Mesendoderm (in vitro differentiated cells): ENCODE data around the gene G3BP1.

Experiments used
- DNase-seq: peaks from one replicate; pipeline ENCODE4 v3.0.0; 2013
- H2AK5ac ChIP-seq: 2 replicates; pipeline ENCODE4 v1.6.1; 2013; ENCODE audit warnings: low read length, inconsistent platforms
- H2BK120ac ChIP-seq: 2 replicates; pipeline ENCODE4 v1.6.1; 2013; ENCODE audit warnings: low read depth, mild to moderate bottlenecking, low read length, moderate library complexity, mixed read lengths
- H2BK15ac ChIP-seq: replicated peaks from 2 replicates; pipeline ENCODE4 v1.6.1; 2013; ENCODE audit warnings: low read depth, mild to moderate bottlenecking, moderate library complexity
- H2BK5ac ChIP-seq: 2 replicates; pipeline ENCODE4 v1.6.1; 2013; ENCODE audit warnings: low read length, inconsistent platforms
- H3K18ac ChIP-seq: 2 replicates; pipeline ENCODE4 v1.6.1; 2013; ENCODE audit warnings: mild to moderate bottlenecking, low read length, mixed read lengths
- H3K23ac ChIP-seq: one replicate; pipeline ENCODE4 v1.6.1; 2013; ENCODE audit warnings: low read length
- H3K27ac ChIP-seq: 2 replicates; pipeline ENCODE4 v1.5.1; 2013; ENCODE audit warnings: low read depth, mild to moderate bottlenecking, inconsistent platforms, low read length, moderate library complexity
- H3K27me3 ChIP-seq: 2 replicates; pipeline ENCODE4 v1.6.1; 2013; ENCODE audit warnings: low read length, control low read depth, mild to moderate bottlenecking, inconsistent platforms; ENCODE audit not compliant: insufficient read depth, poor library complexity
- H3K36me3 ChIP-seq: 2 replicates; pipeline ENCODE4 v1.6.1; 2013; ENCODE audit warnings: low read length, inconsistent platforms; ENCODE audit not compliant: control insufficient read depth, insufficient read depth
- H3K4ac ChIP-seq: one replicate; pipeline ENCODE4 v1.6.1; 2013; ENCODE audit warnings: low read depth, mild to moderate bottlenecking, low read length, moderate library complexity
- H3K4me1 ChIP-seq: 2 replicates; pipeline ENCODE4 v1.6.1; 2013; ENCODE audit warnings: low read depth, low read length, inconsistent platforms; ENCODE audit not compliant: control insufficient read depth
- H3K4me2 ChIP-seq: 2 replicates; pipeline ENCODE4 v1.6.1; 2013; ENCODE audit warnings: low read length
- H3K4me3 ChIP-seq: 2 replicates; pipeline ENCODE4 v1.5.1; 2013; ENCODE audit warnings: mild to moderate bottlenecking, low read length
- H3K56ac ChIP-seq: one replicate; pipeline ENCODE4 v1.6.1; 2013; ENCODE audit warnings: low read length
- H3K79me1 ChIP-seq: 2 replicates; pipeline ENCODE4 v1.6.1; 2013; ENCODE audit warnings: low read length, inconsistent platforms
- H3K79me2 ChIP-seq: 2 replicates; pipeline ENCODE4 v1.6.1; 2013; ENCODE audit warnings: mild to moderate bottlenecking, low read length; ENCODE audit not compliant: control insufficient read depth, insufficient read depth
- H3K9ac ChIP-seq: 2 replicates; pipeline ENCODE4 v1.6.1; 2013; ENCODE audit warnings: low read length, inconsistent platforms
- H4K5ac ChIP-seq: one replicate; pipeline ENCODE4 v1.6.1; 2013; ENCODE audit warnings: low read length
- H4K8ac ChIP-seq: one replicate; pipeline ENCODE4 v1.6.1; 2013; ENCODE audit warnings: low read depth, mild to moderate bottlenecking, control low read depth, low read length, moderate library complexity
- WGBS: extraction: QIAGEN DNeasy Blood & Tissue Kit; methylation state at CpG from one replicate; pipeline ENCODE4 v1.1.7; 2013; ENCODE audit warnings: low lambda C conversion rate, missing lambda C conversion rate; ENCODE audit not compliant: insufficient coverage; ENCODE audit errors: extremely low coverage; 5-methylcytosine and 5-hydroxymethylcytosine counted together

G3BP1 gene

GRCh38 chr5:151800532-151800931, 28.8 kb downstream of the G3BP1 start:
- H4K8ac ChIP-seq = no peak overlapping the region
- no peak overlapping the region for H4K5ac ChIP-seq
- peaks cover 20% of the 10 kb centered on the region for H3K36me3 ChIP-seq
- H3K23ac ChIP-seq = no peak overlapping the region
- WGBS = no CpG with 5 or more reads among the region's 2 CpGs
- H3K27ac ChIP-seq = no peak overlapping the region
- no peak overlapping the region for H3K18ac ChIP-seq
- H3K56ac ChIP-seq = no peak overlapping the region
- H3K79me2 ChIP-seq = peaks cover 25% of the 10 kb centered on the region
- H2BK15ac ChIP-seq = no peak overlapping the region
- peaks cover 16% of the 10 kb centered on the region for H3K79me1 ChIP-seq
- DNase-seq = no peak
- H3K4ac ChIP-seq = no peak overlapping the region
- no peak overlapping the region for H2AK5ac ChIP-seq
- no peaks in the 10 kb centered on the region for H3K4me1 ChIP-seq
- no peak overlapping the region for H2BK5ac ChIP-seq
- H2BK120ac ChIP-seq = no peak overlapping the region
- H3K27me3 ChIP-seq = no peaks in the 10 kb centered on the region
- H3K9ac ChIP-seq = no peak overlapping the region
- H3K4me2 ChIP-seq = no peak overlapping the region
- no peak overlapping the region for H3K4me3 ChIP-seq

GRCh38 chr5:151805414-151806223, 33.9 kb downstream of the G3BP1 start:
- no peak for DNase-seq
- H3K36me3 ChIP-seq = peaks cover 11% of the 10 kb centered on the region
- no peak overlapping the region for H2BK15ac ChIP-seq
- no peak overlapping the region for H4K5ac ChIP-seq
- WGBS = no CpG with 5 or more reads among the region's 3 CpGs
- no peaks in the 10 kb centered on the region for H3K27me3 ChIP-seq
- no peak overlapping the region for H2BK5ac ChIP-seq
- no peak overlapping the region for H3K27ac ChIP-seq
- H3K18ac ChIP-seq = no peak overlapping the region
- no peak overlapping the region for H3K4me2 ChIP-seq
- no peak overlapping the region for H2AK5ac ChIP-seq
- H3K56ac ChIP-seq = no peak overlapping the region
- no peaks in the 10 kb centered on the region for H3K4me1 ChIP-seq
- no peak overlapping the region for H3K23ac ChIP-seq
- H3K79me1 ChIP-seq = peaks cover 10% of the 10 kb centered on the region
- H3K4me3 ChIP-seq = no peak overlapping the region
- no peak overlapping the region for H4K8ac ChIP-seq
- H3K79me2 ChIP-seq = peaks cover 11% of the 10 kb centered on the region
- no peak overlapping the region for H3K9ac ChIP-seq
- no peak overlapping the region for H3K4ac ChIP-seq
- no peak overlapping the region for H2BK120ac ChIP-seq

- Histone ChIP-seq H3K18ac (no peak overlapping the region), H4K5ac (no peak overlapping the region), H3K79me2 (peaks cover 10% of the 10 kb centered on the region), H3K4me1 (no peaks in the 10 kb centered on the region), H3K36me3 (peaks cover 9% of the 10 kb centered on the region), H3K56ac (no peak overlapping the region), H3K27ac (no peak overlapping the region), H2BK5ac (no peak overlapping the region), H3K4me2 (no peak overlapping the region), H3K23ac (no peak overlapping the region), H2BK15ac (no peak overlapping the region), H4K8ac (no peak overlapping the region), H2BK120ac (no peak overlapping the region), H3K27me3 (no peaks in the 10 kb centered on the region), H3K79me1 (peaks cover 7% of the 10 kb centered on the region), H2AK5ac (no peak overlapping the region), H3K4me3 (no peak overlapping the region), H3K9ac (no peak overlapping the region), H3K4ac (no peak overlapping the region)
- no peak for DNase-seq
- no CpG with 5 or more reads among the region's 4 CpGs for WGBS
Observed at GRCh38 chr5:151808451-151809169, 36.9 kb downstream of the G3BP1 start.

GRCh38 chr5:151810449-151810848, 38.7 kb downstream of the G3BP1 start:
- Histone ChIP-seq H3K27ac (no peak overlapping the region), H3K18ac (no peak overlapping the region), H4K5ac (no peak overlapping the region), H3K4me3 (no peak overlapping the region), H3K27me3 (no peaks in the 10 kb centered on the region), H3K79me2 (peaks cover 8% of the 10 kb centered on the region), H3K36me3 (peaks cover 8% of the 10 kb centered on the region), H3K56ac (no peak overlapping the region), H3K4ac (no peak overlapping the region), H3K4me2 (no peak overlapping the region), H3K79me1 (peaks cover 10% of the 10 kb centered on the region), H2AK5ac (no peak overlapping the region), H3K9ac (no peak overlapping the region), H3K23ac (no peak overlapping the region), H3K4me1 (no peaks in the 10 kb centered on the region), H2BK120ac (no peak overlapping the region), H2BK15ac (no peak overlapping the region), H2BK5ac (no peak overlapping the region), H4K8ac (no peak overlapping the region)
- DNase-seq = no peak
- no CpG with 5 or more reads among the region's 1 CpG for WGBS

DNA sequence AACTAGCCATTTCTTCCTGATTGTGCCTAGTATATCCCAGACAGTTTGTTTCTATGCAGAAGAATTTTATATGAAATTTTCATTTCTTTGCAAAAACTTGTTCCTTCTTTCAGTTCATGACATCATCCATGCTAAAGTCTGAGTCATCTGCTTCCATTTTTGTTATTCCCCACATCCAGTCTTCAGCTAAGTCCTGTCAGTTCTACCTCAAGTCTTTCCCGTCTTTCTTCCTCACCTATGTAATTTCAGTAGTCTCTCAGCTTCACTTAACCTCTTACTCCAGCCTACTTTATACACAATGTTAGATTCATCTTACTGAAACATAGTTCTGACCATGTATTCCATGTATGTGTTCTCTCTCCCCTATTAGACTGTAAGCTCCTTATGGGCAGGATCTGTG, 39.1 kb downstream of the G3BP1 start:
- Histone ChIP-seq H2BK120ac (no peak overlapping the region), H4K8ac (no peak overlapping the region), H3K23ac (no peak overlapping the region), H3K4me1 (no peaks in the 10 kb centered on the region), H2AK5ac (no peak overlapping the region), H3K27ac (no peak overlapping the region), H2BK15ac (no peak overlapping the region), H3K9ac (no peak overlapping the region), H4K5ac (no peak overlapping the region), H3K36me3 (peaks cover 8% of the 10 kb centered on the region), H3K56ac (no peak overlapping the region), H2BK5ac (no peak overlapping the region), H3K27me3 (no peaks in the 10 kb centered on the region), H3K79me1 (peaks cover 10% of the 10 kb centered on the region), H3K4me2 (no peak overlapping the region), H3K4me3 (no peak overlapping the region), H3K18ac (no peak overlapping the region), H3K79me2 (peaks cover 6% of the 10 kb centered on the region), H3K4ac (no peak overlapping the region)
- WGBS = no CpG with 5 or more reads among the region's 1 CpG
- no peak for DNase-seq
